SU-DHL-6 (cell line): Measurements from ENCODE around the gene MSH3.

Source experiments
- CTCF ChIP-seq: fragments of 200-600 bp; sonication (generic); IDR thresholded peaks from one replicate; pipeline ENCODE4 v1.5.1; 2017; ENCODE audit warnings: antibody characterized with exemption, mild to moderate bottlenecking, low read length, moderate library complexity; ENCODE audit not compliant: insufficient read depth, poor library complexity, severe bottlenecking
- EZH2phosphoT487 ChIP-seq: fragments of 200-600 bp; sonication (generic), shearing (Covaris generic); conservative IDR thresholded peaks from 2 replicates; pipeline ENCODE4 v1.6.1; 2018; ENCODE audit warnings: mild to moderate bottlenecking, antibody characterized with exemption, low read length, moderate library complexity, mixed read lengths

GRCh38 chr5:80688648-80689420 is 34.4 kb downstream of the MSH3 start:
- TF ChIP-seq CTCF: no peak
- TF ChIP-seq EZH2phosphoT487: no peak
